NCI-H2107 treated with DMSO at 0.1 percent for 48 hours (cell line): ENCODE results near the gene ZC3H4.
"Not testable (repeated sequence)": the region's sequence is repeated elsewhere in the genome, so short reads cannot be mapped to it uniquely, and the experiment has no call there.

ENCODE experiments used
- DNase-seq: peaks from one replicate; lab custom pipeline; 2025; ENCODE audit not compliant: unreplicated experiment; lab: John Stamatoyannopoulos, UW

ZC3H4 gene

GRCh38 chr19:47086280-47086679 is 27.3 kb downstream of the ZC3H4 start:
- no peak for DNase-seq

- DNase-seq, result no peak
These were observed 28.6 kb downstream of the ZC3H4 start for GRCh38 chr19:47084879-47085439.

GRCh38 chr19:47082493-47082892 is 31.1 kb downstream of the ZC3H4 start:
- no peak for DNase-seq

- DNase-seq, result no peak
These were observed 32.5 kb downstream of the ZC3H4 start for GRCh38 chr19:47081095-47081494.

- not testable (repeated sequence) for DNase-seq
These were observed 35.2 kb downstream of the ZC3H4 start for GRCh38 chr19:47078351-47078750.

- DNase-seq, result no peak
These were observed 37.6 kb downstream of the ZC3H4 start for GRCh38 chr19:47075941-47076340.

GRCh38 chr19:47075179-47075810 is 38.3 kb downstream of the ZC3H4 start:
- no peak for DNase-seq

GRCh38 chr19:47074621-47075020 is 39.0 kb downstream of the ZC3H4 start:
- no peak for DNase-seq

- no peak for DNase-seq
These were observed 40.0 kb downstream of the ZC3H4 start for GRCh38 chr19:47073574-47073973.

GRCh38 chr19:47072323-47072722 is 41.3 kb downstream of the ZC3H4 start:
- DNase-seq, result no peak

GRCh38 chr19:47071731-47072130 is 41.8 kb downstream of the ZC3H4 start:
- DNase-seq, result no peak

- no peak for DNase-seq
These were observed 42.8 kb downstream of the ZC3H4 start for GRCh38 chr19:47070756-47071155.

GRCh38 chr19:47069795-47070194 is 43.8 kb downstream of the ZC3H4 start:
- no peak for DNase-seq

- no peak for DNase-seq
These were observed 44.6 kb downstream of the ZC3H4 start for GRCh38 chr19:47068876-47069406.

GRCh38 chr19:47068246-47068645 is 45.3 kb downstream of the ZC3H4 start:
- no peak for DNase-seq

- DNase-seq, result no peak
These were observed 46.2 kb downstream of the ZC3H4 start for GRCh38 chr19:47067215-47067847.

GRCh38 chr19:47066376-47067214 is 47.0 kb downstream of the ZC3H4 start:
- no peak for DNase-seq

GRCh38 chr19:47065242-47065641 is 48.3 kb downstream of the ZC3H4 start:
- DNase-seq, result no peak

- no peak for DNase-seq
These were observed 49.7 kb downstream of the ZC3H4 start for GRCh38 chr19:47063874-47064273.

- DNase-seq, result no peak
These were observed 55.0 kb downstream of the ZC3H4 start for GRCh38 chr19:47058621-47059022.

- no peak for DNase-seq
These were observed 56.2 kb downstream of the ZC3H4 start for GRCh38 chr19:47057328-47057727.
